ENCODE data around the gene CFAP70. TPM values are rescaled to one million over a fixed set of nuclear protein-coding genes. Genes with fewer than 3 reads are reported as not detected.

Gene CFAP70
- total and polyA plus RNA-seq, 7 donors, result 0.46 to 1.8 (median 0.88) TPM; not detected in 1

GRCh38 chr10:73217628-73218027 lies 141.0 kb downstream of the CFAP70 start:
- 90 to 91% methylated on average over 2 of the region's 2 CpGs for WGBS, 2 donors
- intact Hi-C loops (cut with DNase I), result no loop called here
- Histone ChIP-seq H3K4me3 (no peak overlapping the region), H3K9me3 (no peaks in the 10 kb centered on the region), H3K27ac (no peak overlapping the region), H3K36me3 (peaks cover 0 to 32% (median 10%) of the 10 kb centered on the region in 4 donors), H3K4me1 (no peaks in the 10 kb centered on the region), H3K27me3 (no peaks in the 10 kb centered on the region)
- TF ChIP-seq POLR2A (IDR thresholded peaks at IDR 0.05) (no peak), CTCF (IDR thresholded peaks at IDR 0.05) (no peak), EP300 (IDR thresholded peaks at IDR 0.05) (no peak), POLR2AphosphoS5 (IDR thresholded peaks at IDR 0.05) (no peak)
- no peak for DNase-seq

- TF ChIP-seq POLR2A (IDR thresholded peaks at IDR 0.05) (no peak), CTCF (IDR thresholded peaks at IDR 0.05) (no peak), POLR2AphosphoS5 (IDR thresholded peaks at IDR 0.05) (no peak), EP300 (IDR thresholded peaks at IDR 0.05) (no peak)
- Histone ChIP-seq H3K27me3 (no peaks in the 10 kb centered on the region), H3K4me1 (no peaks in the 10 kb centered on the region), H3K36me3 (peaks cover 0 to 36% (median 10%) of the 10 kb centered on the region in 4 donors), H3K4me3 (no peak overlapping the region), H3K27ac (no peak overlapping the region), H3K9me3 (no peaks in the 10 kb centered on the region)
- intact Hi-C loops (cut with DNase I), result no loop called here
- no peak for DNase-seq
- 99 to 100% methylated on average over 1 of the region's 1 CpG for WGBS, 2 donors
These were observed 142.9 kb downstream of the CFAP70 start for GRCh38 chr10:73215749-73216148.

- Histone ChIP-seq H3K4me1 (no peaks in the 10 kb centered on the region), H3K27ac (no peak overlapping the region), H3K27me3 (no peaks in the 10 kb centered on the region), H3K9me3 (no peaks in the 10 kb centered on the region), H3K36me3 (peaks cover 0 to 18% (median under 1%) of the 10 kb centered on the region in 4 donors), H3K4me3 (no peak overlapping the region)
- no peak for DNase-seq
- TF ChIP-seq EP300 (IDR thresholded peaks at IDR 0.05) (no peak), POLR2A (IDR thresholded peaks at IDR 0.05) (no peak), POLR2AphosphoS5 (IDR thresholded peaks at IDR 0.05) (no peak), CTCF (IDR thresholded peaks at IDR 0.05) (no peak)
- intact Hi-C loops (cut with DNase I), result no loop called here
- 74 to 90% methylated on average over 4 of the region's 4 CpGs for WGBS, 2 donors
These were observed 147.4 kb downstream of the CFAP70 start for GRCh38 chr10:73211106-73211811.

- intact Hi-C loops (cut with DNase I), result no loop called here
- no peak for DNase-seq
- Histone ChIP-seq H3K36me3 (peaks cover 0 to 18% (median 0%) of the 10 kb centered on the region in 4 donors), H3K4me3 (no peak overlapping the region), H3K4me1 (no peaks in the 10 kb centered on the region), H3K27me3 (no peaks in the 10 kb centered on the region), H3K9me3 (no peaks in the 10 kb centered on the region), H3K27ac (no peak overlapping the region)
- WGBS, 2 donors, result 95 to 96% methylated on average over 3 of the region's 3 CpGs
- TF ChIP-seq EP300 (IDR thresholded peaks at IDR 0.05) (no peak), POLR2AphosphoS5 (IDR thresholded peaks at IDR 0.05) (no peak), POLR2A (IDR thresholded peaks at IDR 0.05) (no peak), CTCF (IDR thresholded peaks at IDR 0.05) (no peak)
These were observed 148.1 kb downstream of the CFAP70 start for GRCh38 chr10:73210395-73211105.
